Stimulated activated CD8-positive, alpha-beta memory T cell treated with anti-CD3 and anti-CD28 coated beads, Interleukin-12 subunit alpha, Interleukin-12 subunit beta, amount 100 ng/mL, for 24 hours (primary cell): ENCODE results near the gene NXN.
"Not testable (repeated sequence)": the region's sequence is repeated elsewhere in the genome, so short reads cannot be mapped to it uniquely, and the experiment has no call there.

ENCODE experiments used
- DNase-seq: peaks from one replicate; pipeline ENCODE4 v3.0.0-alpha.2; 2020; ENCODE audit errors: extremely low read depth

Gene NXN

DNA sequence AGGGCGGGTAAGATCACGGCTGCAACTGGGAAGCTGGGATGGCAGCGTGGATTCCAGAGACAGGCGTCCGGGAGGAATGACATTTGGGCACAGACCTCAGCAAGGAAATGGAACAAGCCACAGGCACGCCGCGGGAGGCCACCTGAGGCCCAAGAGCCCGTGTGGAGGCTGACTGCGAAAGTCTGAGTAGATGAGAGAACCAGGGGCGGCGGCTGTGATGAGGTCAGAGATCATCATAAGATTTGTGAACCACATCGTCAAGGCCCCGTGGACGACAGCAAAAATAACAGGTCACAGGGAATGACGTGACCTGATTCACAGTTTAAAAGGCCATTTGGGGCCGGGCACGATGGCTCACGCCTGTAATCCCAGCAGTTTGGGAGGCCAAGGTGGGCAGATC, 149.2 kb downstream of the NXN start:
- no peak for DNase-seq

DNA sequence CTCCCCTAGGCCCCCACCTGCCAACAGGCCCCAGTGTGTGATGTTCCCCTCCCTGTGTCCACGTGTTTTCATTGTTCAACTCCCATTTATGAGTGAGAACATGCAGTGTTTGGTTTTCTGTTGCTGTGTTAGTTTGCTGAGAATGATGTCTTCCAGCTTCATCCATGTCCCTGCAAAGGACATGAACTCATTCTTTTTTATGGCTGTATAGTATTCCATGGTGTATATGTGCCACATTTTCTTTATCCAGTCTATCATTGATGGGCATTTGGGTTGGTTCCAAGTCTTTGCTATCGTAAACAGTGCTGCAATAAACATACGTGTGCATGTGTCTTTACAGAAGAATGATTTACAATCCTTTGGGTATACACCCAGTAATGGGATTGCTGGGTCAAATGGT, 150.0 kb downstream of the NXN start:
- not testable (repeated sequence) for DNase-seq

DNA sequence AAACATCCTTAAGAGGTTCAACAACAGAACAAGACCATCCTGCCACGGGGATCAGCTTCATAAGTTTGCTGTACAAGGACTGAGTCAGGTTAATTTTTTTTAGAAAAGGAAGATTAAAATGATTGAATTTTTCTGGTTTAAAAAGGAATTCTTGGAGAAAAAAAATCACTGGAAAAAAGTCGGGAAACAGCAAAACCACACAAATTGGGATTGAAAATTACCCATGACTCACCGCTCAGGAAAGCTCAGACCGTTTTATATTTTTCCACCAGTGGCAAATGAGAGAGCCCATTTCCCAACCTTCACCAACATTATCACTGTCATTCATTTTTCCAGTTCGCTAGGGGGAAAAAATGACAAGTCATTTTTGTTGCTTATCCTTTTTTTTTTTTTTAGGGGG, 150.8 kb downstream of the NXN start:
- no peak for DNase-seq

DNA sequence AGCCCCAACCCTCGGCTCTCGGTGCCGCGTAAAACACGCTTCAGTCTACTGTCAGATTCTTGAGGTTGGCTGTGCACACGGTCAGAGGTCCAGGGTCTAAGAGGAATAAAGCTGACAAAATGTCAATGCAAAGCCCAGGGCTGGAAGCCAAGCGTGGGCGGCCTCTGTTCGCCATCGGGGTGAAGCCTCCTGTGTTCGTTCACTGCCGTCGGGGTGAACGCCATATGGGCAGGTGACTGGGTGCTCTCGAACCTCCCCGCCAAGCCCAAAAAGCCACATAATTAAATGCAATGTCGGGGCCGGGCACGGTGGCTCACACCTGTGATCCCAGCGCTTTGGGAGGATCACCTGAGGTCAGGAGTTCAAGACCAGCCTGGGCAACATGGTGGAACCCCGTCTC, 152.8 kb downstream of the NXN start:
- no peak for DNase-seq

DNA sequence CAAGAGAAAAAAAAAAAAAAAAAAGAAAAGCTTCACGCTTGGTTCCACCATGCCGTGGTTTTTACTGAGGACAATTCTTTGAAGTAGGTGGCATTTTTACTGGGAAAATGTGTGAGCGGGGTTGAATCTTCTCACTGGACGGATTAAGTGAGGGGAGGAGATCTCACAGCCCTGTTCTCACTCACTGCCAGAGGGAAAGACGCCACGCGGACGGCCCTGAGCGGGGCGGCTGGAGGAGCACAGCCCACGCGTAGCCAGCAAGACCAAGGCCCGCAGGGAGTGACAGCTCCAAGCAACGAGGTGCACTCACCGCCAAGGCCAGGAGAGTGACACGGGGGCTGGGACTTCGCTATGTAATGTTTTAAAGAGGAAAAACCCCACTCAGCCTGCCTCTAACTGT, 154.4 kb downstream of the NXN start:
- DNase-seq, result no peak

DNA sequence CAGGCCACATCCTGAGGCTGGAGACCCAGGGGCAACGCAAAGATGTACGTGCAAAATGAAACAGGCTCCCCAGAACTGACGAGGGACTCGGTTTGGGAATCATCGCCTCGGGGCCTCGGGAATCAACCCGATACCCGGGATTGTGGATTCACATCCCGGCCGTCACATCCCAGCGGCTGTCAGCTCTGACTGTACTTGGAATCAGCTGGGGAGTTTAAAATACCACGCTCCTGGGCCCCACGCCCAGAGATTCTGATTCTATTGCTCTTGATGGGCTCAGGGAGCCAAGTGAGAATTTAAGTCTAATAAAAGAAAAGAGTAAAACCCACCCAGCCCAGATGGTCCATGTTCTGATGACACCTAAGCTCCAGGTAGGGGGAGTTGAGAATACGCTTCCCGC, 155.2 kb downstream of the NXN start:
- no peak for DNase-seq

- DNase-seq, result no peak
Measured at GRCh38 chr17:823501-823902, 156.1 kb downstream of the NXN start.

- DNase-seq, result no peak
Measured at GRCh38 chr17:819251-819650, 160.3 kb downstream of the NXN start.

GRCh38 chr17:814371-814770, 165.2 kb downstream of the NXN start:
- no peak for DNase-seq

GRCh38 chr17:812638-813204, 166.9 kb downstream of the NXN start:
- DNase-seq, result no peak

- DNase-seq, result no peak
Measured at GRCh38 chr17:811051-811784, 168.4 kb downstream of the NXN start.

- no peak for DNase-seq
Measured at GRCh38 chr17:807523-808294, 171.9 kb downstream of the NXN start.

GRCh38 chr17:806781-807522, 172.6 kb downstream of the NXN start:
- no peak for DNase-seq

- DNase-seq, result no peak
Measured at GRCh38 chr17:806346-806745, 173.2 kb downstream of the NXN start.

DNA sequence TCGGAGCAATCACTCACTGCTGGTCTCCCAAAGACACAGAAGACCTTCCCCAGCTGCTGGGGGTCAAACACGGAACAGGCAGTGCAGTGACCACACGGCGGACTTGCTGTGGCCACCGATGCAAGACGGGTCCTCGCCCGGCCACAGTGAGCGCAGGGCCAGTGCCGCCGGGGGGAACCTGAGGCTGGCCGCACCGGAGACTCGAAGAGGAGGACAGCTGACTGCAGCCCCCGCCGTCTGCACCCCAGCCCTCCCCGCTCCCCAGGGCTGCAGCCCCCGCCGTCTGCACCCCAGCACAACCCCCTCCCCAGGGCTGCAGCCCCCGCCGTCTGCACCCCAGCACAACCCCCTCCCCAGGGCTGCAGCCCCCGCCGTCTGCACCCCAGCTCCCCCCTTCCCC, 173.7 kb downstream of the NXN start:
- DNase-seq, result not testable (repeated sequence)

DNA sequence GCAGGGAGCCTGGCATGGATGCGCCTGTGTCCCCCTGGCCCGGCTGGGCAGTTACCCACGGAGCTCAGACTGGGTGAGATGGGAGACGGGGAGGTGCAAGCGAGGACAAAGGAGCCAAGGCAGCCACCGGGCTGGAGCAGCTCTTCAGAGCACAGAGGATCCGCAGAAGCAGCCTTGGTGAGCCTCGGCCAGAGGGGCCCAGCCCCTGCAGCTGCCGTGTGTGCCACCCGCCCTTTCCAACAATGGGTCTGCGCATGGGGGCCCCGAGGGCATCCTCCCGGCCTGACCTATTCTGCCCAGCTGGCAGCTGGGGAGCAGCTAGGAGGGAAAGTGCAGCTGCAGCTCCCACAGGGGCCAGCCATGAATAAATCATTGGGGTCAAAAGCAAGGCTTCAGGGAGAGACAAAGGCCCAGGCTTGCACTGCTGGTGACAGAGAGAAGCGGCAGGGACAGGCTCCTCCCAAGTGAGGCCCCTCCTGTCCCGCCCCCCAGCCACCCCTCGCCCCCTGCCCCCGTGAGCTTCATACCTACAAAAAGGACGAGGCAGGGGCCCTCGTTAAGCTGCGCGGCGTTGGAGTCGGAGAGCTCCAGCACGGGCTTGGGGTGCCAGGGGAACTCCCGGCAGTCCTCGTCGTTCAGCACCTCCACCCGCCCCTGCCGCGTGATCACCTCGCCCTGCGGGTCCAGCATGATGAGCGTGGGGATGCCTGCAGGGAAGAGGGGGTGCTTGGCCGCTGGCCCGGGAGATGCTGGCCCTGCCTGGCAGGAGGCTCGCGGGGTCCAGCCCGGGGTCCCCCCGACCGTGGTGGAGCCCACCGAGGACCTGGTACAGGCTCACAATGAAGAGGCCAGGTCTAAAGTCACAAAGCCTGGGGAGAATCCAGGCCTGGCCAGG, 174.8 kb downstream of the NXN start:
- no peak for DNase-seq

DNA sequence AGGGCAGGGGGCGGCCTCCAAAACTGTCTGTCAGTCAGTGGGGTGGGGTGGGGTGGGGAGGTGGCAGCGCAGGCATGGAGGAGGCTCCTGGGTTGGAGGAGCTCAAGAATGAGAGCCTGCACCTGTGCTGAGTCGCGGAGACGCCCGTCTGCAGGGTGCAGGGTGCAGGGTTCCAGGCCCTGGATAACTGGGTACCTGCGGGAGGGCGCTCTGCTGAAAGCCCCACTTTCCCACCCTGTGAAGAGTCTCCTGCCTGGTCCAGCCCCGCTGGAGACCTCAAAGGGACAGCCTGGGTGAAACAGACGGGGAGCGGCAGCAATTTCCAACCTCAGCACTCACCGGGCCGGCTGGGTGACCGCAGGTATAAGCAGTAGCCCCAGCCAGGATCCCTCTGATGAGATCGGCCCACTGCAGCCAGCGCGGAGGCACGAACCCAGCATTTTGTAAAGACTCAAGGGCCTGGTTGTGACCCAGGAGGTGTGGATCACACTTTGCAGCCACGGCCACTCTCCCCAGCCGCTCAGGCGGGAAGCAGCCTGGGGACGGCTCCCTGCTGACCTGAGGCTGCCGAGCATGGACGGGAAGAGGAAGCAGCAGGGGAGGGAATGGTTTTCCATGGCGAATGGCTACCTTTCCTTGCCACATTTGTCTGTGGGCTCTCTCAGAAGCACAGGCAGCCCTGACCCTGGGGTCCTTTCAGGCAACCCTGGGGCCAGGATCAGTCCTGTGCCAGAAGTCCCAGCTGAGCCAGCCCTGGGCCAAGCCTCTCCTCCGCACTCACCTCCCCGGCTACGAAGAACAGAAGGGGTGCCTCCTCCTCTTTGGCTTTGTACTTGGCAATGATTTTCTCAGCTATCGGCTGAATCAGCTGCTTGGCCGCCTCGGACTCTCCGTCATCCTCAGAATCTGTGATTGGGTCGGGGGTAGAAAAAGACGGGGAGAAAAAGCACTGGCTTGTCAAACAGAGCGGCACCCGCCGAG, 176.4 kb downstream of the NXN start:
- no peak for DNase-seq

DNA sequence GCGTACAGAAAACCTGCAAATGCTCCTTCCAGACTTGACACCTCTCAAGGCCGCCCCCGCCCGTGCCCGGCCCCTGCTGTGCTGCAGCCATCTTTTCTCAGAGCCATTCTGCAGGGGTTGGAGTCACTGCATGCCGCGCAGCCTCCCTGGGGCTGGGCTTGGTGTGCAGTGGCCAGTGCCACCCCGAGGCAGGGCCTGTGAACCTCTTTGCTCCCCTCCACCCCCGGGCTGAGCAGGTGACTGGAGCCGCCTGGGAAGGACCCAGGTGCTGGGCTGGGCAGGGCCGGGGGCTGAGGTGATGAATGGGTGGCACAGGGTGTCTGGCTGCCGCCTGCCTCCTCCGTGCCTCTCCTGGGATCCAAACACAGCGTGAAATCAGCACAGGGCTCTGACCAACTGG, 177.1 kb downstream of the NXN start:
- no peak for DNase-seq

DNA sequence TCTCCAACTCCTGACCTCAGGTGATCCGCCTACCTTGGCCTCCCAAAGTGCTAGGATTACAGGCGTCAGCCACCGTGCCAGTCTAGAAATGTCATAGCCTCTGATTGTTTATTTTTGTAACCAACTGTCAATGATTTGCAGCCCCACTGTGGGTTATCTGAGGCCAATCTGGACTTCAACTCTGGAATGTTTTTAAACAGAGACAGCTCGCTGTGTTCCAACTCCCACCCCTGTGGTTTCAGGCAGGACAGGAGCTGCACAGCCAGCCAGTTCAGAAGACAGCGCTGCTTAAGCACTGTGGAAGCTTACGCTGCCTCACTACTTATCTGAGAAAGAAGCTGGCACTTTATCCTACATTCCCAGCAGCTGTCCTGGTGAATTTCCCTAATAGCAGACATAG, 177.9 kb downstream of the NXN start:
- no peak for DNase-seq
